HG02943 (cell line): ENCODE results near the gene SPDYE2.
"Not testable (repeated sequence)": the region's sequence is repeated elsewhere in the genome, so short reads cannot be mapped to it uniquely, and the experiment has no call there.

Experiments used
- ATAC-seq: cut with Tn5 transposase; IDR thresholded peaks from one replicate; pipeline ENCODE4 v1.9.1; 2021; ENCODE audit warnings: mild to moderate bottlenecking, low read depth, moderate library complexity; ENCODE audit not compliant: unreplicated experiment

The SPDYE2 gene

GRCh38 chr7:102550808-102551422, at the start of gene SPDYE2:
Gene SPDYE2 (plus strand): TSS chr7:102551226. CDS start chr7:102553256, 2,030 bp downstream.
- not testable (repeated sequence) for ATAC-seq

GRCh38 chr7:102503141-102503540, 47.9 kb upstream of the SPDYE2 start:
- ATAC-seq: not testable (repeated sequence)

- not testable (repeated sequence) for ATAC-seq
Observed at GRCh38 chr7:102505298-102506185, 45.5 kb upstream of the SPDYE2 start.

- not testable (repeated sequence) for ATAC-seq
Observed at GRCh38 chr7:102507410-102508088, 43.5 kb upstream of the SPDYE2 start.

- not testable (repeated sequence) for ATAC-seq
Observed at GRCh38 chr7:102510575-102510974, 40.5 kb upstream of the SPDYE2 start.

GRCh38 chr7:102511860-102512522, 39.0 kb upstream of the SPDYE2 start:
- ATAC-seq: peak; percentile 30

- ATAC-seq: not testable (repeated sequence)
Observed at GRCh38 chr7:102512642-102513221, 38.3 kb upstream of the SPDYE2 start.

- ATAC-seq: peak; percentile 60
Observed at GRCh38 chr7:102514881-102515721, 35.9 kb upstream of the SPDYE2 start.

- ATAC-seq: not testable (repeated sequence)
Observed at GRCh38 chr7:102515889-102516288, 35.1 kb upstream of the SPDYE2 start.

GRCh38 chr7:102516951-102517350, 34.1 kb upstream of the SPDYE2 start:
- ATAC-seq: not testable (repeated sequence)

- peak; percentile 43 for ATAC-seq
Observed at GRCh38 chr7:102517550-102518147, 33.4 kb upstream of the SPDYE2 start, which contains the start of gene RASA4B. Gene RASA4B (minus strand): TSS chr7:102517777. CDS start chr7:102517710, 67 bp downstream.

GRCh38 chr7:102520797-102521196, 30.2 kb upstream of the SPDYE2 start:
- not testable (repeated sequence) for ATAC-seq

- ATAC-seq: not testable (repeated sequence)
Observed at GRCh38 chr7:102524803-102525202, 26.2 kb upstream of the SPDYE2 start.

- ATAC-seq: not testable (repeated sequence)
Observed at GRCh38 chr7:102527182-102527581, 23.8 kb upstream of the SPDYE2 start.

- not testable (repeated sequence) for ATAC-seq
Observed at GRCh38 chr7:102527822-102528793, 22.9 kb upstream of the SPDYE2 start.

GRCh38 chr7:102531583-102531982, 19.4 kb upstream of the SPDYE2 start:
- not testable (repeated sequence) for ATAC-seq

GRCh38 chr7:102532127-102532526, 18.9 kb upstream of the SPDYE2 start:
- not testable (repeated sequence) for ATAC-seq
